NCI-H187 treated with DMSO at 0.1 percent for 48 hours (cell line): Measurements from ENCODE around the gene MIX23.
A peak's percentile ranks its signal among the peaks of the same experiment; 100 is the strongest.
"Not testable (repeated sequence)": the region's sequence is repeated elsewhere in the genome, so short reads cannot be mapped to it uniquely, and the experiment has no call there.

Experiments used
- DNase-seq: peaks from one replicate; lab custom pipeline; 2025; lab: John Stamatoyannopoulos, UW

The MIX23 gene

DNA sequence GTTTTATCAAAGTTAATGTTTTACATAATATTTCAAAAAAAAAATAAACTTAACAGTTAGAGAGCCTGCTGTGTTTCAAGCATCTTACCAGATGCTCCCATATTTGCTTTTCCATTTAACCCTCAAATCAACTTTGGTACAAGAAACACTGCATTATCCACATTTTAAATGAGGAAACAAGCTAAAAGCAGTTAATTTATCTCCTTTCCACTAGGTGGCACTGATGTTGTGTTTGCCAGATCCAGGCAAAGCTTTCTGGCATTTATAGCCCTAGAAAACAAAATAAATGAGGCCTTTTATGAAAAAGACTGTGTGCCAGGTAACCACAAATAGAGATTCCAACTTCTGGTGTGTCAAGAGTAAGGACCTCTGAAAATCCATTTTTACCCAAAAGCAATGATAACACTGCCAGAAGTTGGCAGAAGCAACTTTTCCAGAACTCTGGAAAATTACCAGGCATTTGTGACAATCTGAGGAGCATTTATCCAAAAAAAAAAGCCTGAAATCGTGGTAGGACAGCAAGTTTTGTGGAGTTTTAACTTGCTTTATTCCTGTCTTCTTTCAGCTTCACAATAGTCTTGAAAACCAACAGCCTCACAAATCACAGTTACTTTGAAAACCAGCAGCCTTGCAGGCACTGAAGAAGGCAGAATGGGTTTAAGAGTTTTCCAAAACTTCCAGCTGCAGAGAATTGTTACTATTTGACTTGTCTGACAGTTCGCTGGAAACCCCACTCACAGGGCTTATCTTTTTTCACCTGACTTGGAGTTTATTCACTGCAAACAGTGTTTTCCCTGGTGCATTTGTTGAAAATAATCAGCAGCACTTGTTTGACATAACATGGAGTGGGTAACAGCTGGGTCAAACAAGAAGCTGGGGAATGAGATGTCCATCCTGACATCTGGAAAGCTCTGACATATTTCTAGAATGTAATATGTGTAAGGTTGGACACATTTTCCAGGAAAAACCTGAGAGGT lies 10.1 kb upstream of the MIX23 start:
- no peak for DNase-seq

DNA sequence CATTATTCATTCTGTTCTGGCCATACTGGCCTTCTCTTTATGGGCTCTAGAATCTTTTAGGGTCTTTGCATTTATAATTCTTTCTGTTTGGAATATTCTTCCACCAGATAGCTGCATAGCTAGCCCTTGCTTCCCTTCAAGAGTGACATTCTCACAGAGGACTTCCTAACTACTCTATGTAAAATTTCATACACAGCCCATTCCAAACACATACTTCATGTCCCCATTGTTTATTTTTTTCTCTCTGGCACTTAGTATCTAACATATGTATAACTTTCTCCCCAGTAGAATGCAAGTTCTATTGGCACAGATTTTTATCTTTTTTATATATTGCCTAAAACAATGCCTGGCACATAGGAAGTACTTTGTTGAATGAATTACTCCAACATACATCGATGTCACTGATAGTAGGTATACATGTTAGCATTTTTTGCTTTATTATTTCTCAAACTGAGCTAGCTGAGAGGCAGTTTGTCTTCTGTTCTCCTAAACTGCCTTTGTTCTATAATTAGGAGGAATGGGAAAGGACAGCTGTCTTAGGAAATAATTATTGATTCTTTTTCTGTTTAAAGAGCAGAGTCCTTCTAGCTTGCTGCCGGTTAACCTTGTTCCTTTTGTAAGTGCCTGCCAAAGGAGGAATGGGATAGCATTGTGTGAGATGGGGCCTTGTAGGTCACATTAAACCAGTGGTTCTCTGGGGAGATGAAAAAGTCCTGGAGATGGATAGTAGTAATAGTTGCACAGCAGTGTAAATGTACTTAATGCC lies 8.8 kb upstream of the MIX23 start:
- no peak for DNase-seq

DNA sequence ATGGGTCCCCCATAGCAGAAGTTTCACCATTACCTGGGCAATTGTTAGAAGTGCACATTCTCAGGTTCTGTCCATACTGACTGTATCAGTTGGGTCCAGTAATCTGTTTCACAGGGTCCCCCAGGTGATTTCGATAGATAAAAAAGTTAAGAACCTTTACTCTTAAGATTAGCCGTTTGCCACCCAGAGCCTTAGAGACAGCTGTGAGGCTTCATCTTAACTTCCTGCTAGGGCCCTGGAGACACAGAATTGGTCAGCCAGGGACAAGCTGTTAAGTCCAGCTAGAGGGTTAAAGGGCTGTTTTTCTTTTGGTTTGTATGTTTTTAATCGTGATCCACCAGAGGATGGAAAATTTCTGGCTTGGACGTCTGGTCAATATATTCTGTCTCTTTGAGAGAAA lies 7.6 kb upstream of the MIX23 start:
- DNase-seq, result no peak

DNA sequence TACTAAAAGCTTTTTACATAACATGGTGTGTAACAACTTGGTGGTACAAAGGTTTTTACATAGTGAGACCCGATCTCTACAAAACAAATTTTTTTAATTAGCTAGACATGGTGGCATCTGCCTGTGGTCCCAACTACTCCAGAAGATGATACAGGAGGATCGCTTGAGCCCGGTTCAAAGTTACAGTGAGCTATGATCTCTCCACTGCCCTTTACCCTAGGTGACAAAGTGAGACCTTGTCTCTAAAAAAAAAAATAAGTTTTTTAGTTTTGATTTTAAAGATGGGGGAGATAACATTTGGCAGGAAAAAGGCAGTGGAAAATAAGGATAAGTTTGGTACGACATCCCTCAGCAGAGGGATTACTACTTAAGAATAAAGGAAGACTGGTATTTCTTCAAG lies 6.9 kb upstream of the MIX23 start:
- DNase-seq, result no peak

DNA sequence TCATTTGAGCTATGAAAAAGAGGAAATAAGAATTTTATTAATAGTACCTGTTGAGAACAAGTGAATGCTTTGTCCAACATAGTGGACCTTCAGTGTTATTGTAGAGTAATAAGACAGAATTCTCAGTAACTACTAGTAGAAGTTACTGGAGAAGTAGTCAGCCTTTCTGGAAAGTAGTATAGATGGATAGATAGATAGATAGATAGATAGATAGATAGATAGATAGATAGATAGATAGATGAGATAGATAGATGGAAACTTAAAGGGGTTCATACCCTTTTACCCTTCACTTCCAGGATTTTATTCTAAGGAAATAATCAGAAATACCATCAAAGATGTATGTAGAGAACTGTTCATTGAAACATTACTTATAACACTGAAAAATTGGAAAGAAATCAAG lies 6.2 kb upstream of the MIX23 start:
- no peak for DNase-seq

DNA sequence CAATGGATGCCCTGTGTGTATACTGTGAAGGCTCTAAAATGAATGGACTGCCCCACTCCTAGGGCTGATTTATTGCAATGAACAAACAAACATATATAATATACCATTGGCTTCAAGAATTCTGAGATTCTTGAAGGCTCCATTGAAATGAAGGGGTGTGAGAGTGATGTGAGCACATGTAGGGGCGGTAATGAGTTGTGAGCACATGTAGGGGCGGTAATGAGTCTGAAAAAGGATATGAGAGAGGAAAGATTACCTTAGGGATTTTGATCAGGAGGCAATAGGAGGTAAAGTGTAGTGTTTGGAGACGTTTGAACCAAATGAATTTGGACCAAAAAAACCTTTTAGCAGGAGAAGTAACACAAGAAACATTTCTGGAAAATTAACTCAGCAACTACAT lies 4.7 kb upstream of the MIX23 start:
- DNase-seq, result no peak

DNA sequence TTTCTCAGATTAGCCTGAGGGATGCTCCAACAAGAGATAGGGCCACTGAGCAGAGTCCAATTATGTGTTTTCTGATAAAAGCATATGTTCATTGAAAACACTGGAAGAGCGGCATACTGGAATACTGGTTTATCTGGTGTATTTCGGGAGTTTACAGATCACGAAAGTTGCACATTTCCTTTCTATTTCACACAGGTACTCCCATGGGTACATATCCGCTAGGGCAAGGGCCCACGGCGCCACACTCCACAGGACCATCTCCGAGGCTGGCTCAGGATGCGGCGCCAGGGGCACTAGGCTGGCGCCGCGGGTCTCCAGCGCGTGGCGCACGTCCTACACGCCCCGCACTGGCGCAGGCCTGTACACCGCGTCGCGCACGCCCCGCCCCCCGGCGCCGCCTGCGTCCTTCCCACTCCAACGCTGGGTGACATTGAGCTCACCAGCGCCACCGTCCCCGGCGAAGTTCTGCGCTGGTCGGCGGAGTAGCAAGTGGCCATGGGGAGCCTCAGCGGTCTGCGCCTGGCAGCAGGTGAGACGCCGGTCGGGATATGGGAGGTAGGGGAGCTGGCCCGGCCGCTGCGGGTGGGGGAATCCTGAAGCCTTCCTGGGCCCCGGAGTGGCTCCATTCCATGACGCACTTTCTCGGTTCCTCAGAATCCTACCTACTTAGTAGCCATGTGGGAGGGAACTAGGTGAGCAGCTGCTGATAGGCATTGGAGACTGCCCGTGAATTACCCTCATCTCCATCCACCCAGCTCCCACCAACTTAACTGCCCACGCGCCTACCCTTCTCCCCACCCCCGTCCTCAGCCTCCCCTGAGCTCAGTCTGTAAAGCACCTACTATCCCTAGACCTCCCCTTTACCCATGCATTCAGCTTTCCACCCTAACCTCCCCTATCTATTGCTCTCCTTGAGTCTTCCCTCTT lies 1.0 kb upstream of the MIX23 start, which contains the start of gene FAM162A:
TSS of gene FAM162A (plus strand) at position 412 of the 927 bp plus-strand sequence. CDS start at position 496, 84 bp downstream.
- peak; percentile 75 for DNase-seq

DNA sequence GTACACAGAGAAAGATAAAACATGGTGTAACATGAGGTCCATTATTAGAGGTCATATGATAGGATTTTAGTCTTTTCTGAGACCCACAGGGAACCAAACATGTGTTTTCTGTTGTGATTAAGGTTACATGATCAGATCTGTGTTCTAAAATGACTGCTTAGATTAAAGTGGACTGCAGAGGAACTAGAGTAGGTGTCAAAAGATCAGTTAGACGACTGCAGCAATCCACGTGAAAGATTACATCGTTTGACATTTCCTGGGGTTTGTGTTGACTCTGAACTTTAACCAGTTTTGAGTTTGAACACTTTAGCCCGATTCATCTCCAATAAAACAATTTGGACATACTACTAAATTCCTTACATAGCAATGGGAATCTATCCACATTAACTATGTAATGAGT lies 5.1 kb downstream of the MIX23 start:
- no peak for DNase-seq

DNA sequence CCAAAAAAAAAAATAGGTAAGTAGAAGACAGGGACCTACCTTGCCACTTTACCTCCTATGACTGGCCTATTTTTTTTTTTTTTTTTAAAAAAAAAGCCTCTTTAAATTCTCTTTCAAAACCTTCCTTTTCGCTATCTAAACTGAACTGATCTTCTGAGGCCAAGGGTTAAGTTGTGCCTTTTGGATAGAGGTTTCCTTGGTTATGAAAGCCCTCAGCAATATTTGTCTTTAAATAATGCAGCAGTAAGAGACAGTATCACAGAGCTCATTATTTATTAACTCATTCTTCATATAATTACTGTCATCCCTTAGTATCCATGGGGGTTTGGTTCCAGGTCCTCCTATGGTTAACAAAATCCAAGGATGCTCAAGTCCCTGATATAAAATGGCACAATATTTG lies 9.0 kb downstream of the MIX23 start:
- DNase-seq, result no peak

DNA sequence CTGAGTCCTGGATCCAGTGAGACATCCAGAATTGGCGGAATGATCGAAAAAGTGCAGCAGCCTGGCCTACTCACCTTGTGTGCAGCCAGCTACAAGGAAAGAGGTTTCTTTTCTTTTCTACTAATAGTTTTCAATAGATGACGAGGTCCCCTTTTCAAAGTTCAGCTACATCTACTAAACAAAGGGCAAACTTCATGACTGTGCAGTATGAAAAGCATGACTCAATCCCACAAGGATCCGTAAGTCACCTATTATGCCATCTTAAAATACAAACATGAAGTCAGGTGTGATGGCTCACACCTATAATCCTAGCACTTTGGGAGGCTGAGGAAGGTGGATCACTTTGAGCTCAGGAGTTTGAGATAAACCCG lies 16.7 kb downstream of the MIX23 start:
- no peak for DNase-seq

DNA sequence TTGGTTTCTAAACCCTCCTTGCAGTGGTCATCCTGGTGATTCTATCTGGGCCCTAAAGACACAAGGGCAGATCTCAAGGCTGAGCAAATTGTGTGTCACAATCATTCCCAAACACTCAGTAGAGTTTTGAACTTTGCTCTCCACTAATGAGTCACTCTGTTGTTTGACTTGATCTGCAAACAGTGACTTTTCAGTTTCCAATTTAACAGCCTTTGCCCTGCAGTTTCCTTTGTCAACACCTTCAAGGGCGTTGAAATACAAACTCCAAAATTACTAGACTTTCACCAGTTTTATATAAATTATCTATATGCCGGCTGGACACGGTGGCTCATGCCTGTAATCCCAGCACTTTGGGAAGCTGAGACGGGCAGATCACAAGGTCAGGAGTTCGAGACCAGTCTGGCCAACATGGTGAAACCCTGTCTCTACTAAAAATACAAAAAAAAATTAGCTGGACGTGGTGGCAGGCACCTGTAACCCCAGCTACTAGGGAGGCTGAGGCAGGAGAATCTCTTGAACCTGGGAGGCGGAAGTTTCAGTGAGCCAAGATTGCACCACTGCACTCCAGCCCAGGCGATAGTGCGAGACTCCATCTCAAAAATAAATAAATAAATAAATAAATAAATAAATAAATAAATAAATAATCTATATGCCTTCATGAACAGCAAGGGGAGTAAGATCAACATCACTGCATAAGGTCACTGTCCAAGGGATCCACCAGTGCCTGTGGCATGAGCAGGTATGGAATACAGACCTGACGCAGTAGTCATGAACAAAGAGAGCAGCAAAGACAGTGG lies 17.3 kb downstream of the MIX23 start:
- not testable (repeated sequence) for DNase-seq

DNA sequence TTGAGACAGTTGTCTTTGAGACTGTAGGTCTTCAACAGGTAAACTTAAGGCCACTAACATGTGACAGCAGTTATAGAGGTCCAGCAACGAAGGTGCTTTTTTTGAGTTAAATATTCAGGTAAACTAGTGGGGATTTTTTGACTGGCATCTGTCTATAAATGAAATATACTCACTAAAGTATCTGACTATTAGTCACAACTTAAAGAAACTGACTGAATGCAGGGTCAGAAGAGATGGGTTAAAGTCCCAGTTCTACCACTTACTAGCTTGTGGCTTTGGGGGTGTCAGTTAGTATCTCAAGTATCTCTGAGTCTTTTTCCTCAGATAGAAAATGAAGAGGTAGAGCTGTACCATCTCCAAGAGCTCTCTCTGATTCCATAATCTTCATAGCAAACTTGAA lies 18.0 kb downstream of the MIX23 start:
- DNase-seq, result no peak

DNA sequence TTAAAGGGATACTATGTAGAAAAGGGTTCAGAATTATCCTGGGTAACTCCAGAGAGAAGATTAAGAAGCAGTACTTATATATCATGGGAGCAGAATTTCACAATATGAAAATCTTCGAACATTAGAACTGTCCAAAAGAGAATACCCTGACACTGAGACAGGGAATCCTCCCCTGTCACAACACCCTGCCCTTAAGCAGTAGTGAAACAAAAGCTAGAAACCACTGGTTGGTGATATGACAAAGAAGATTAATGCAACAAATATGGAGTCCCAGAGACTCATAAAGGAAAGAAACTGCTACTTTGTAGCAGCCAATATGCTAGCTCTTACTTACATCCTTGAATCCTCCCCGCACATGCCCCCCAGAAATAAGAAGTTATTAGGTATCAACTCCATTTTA lies 18.5 kb downstream of the MIX23 start:
- DNase-seq, result no peak

DNA sequence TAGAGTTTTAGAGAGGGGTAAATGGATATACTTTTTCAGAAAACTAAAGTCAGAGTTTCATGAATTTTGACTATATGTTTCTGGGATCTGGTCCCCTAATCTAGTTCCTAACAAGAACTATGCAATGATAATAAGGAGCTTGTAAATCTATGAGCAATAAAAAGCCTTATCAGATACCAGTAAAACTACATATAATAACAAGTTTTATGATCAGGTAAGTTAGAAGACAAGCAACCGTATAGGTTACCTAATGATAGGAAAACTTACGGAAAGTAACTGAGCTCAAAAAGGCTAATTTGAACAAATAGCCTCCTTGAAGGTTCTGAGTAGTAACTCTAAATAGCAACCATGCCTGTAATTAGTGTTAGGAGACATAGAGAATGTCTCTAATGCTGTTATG lies 21.0 kb downstream of the MIX23 start:
- DNase-seq, result no peak

DNA sequence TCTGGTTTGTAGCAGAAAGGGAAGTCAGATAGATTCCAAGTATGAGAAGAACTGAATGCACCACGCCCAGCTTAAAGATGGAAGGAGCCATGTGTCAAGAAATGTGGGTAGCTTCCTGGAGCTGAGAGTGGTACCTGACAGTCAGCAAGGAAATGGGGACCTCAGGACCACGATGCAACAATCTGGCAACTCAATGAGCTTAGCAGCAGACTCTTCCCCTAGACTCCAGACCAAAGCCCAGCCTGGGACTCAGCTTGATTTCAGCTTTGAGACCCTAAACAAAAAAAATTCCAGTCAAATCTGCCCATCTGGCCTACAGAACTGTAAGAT lies 24.4 kb downstream of the MIX23 start:
- DNase-seq, result no peak

DNA sequence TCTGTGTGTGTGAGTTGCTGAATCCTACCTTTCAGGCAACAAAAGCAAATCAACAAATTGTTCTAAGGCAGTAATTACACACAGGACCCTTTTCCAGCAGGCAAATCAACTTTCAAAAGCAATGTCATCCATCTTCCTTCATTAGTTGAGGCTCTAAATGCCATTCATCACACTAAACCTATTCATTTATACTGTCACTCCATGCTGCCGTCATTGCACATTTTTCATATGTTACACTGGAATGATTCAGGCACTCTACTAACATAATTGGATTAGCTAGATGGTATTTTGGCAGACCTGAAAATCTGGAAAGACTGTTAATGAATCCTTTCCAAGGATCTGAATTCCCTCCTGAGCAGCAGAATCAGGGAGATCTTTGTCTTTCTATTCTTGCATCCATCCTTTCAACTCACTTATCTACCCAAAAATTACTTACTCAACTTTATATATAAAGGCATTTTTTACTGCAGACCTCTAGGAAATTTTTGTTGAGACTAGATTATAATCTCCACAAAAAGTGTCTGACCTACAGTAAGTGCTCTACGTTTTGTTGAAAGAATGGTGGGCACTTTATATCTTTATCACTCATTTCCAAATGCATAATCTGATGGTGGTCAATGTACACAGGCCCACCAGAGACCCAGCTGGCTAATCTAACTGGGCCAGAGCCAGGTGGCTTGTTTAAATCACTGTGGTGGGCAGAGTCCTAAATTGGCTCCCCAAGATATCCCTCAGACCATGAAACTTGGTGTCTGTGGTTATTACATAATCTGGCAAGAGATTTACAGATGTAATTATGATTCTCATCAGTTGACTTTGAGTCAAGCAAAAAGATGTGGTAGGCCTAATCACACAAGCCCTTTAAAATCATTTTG lies 25.0 kb downstream of the MIX23 start:
- DNase-seq, result no peak

DNA sequence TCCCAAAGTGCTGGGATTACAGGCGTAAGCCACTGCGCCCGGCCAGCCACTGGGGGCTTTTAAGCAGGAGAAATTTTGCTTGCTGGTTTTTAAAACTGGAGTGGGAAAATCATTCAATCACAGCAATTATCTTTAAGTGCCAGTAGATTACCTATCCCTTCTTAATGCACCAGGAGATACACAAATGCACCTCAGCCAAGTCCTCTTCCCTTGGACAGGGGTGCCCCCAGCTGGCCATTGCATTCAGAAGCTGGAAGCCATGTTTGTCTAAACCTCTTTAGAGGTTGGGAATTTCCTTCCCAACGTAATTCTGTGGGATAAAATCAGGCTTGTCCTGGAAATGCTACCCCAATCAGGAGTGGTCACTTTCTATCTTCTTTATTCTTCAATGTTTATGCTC lies 26.6 kb downstream of the MIX23 start:
- DNase-seq, result peak; percentile 2

DNA sequence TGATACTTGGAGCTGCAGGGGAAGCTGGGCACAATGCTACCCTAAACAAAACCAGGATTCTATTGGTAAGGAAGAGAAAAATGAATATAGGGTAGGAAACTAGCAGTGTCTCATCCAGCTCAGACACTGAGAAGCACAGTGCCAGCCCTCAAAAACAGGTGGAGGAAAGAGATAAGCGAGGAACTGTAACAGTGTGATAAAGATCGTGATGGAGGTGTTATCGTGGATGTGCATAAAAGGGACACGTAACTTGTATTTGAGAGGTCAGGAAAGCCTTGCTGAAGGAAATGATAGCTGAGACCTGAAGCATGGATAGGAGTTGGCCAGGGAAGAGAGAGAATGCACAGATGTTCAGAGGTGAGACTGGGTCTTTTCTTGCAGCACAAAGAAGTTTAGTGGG lies 27.4 kb downstream of the MIX23 start:
- DNase-seq, result no peak

DNA sequence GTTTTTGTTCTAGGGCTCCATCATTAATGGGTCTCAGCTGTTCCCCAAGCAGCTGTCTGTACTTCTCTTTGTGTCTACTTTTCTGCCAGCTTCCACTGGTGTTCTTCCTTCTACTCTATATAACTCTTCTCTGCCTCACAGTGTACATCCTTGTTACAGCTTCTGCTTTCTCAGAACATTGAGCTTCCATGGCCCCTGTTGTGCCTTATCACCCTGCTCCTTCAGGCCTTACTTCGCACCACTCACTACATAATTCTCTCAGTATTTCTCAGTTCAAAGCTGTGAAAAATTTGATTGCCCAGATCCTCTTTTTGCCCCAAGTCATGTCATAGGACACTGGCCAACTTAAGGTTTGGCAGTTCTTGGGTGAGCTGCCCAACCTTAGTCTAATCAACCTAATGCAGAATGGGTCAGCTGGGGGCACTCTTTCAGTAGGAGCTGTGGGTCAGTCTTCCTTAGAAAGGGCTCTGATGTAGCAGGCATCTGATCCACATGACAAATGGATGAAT lies 29.1 kb downstream of the MIX23 start:
- no peak for DNase-seq

DNA sequence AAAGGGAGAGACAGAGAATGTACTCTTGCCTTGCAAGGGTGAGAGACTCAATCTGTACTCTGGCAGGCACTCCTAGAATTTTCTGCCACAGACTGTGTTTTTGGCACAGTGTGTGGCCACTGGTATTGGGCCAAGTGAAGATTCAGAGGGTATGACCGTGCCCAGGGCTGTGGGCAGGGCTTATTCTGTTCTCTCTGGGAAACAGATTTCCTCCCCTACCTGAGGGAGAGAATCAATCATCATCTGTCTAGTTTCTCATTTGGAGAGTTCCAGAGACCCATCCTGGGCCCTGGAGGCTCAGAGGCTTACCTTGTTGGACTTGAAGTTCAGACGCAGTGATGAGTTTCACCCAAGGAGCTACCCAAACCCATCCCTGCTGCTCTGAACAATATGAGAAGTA lies 29.8 kb downstream of the MIX23 start:
- no peak for DNase-seq
